ENCODE data around the gene CDH12.
"Not testable (repeated sequence)": the region's sequence is repeated elsewhere in the genome, so short reads cannot be mapped to it uniquely, and the experiment has no call there.

Gene CDH12

GRCh38 chr5:22852807-22853660 is at the start of gene CDH12:
TSS of gene CDH12 (minus strand) at chr5:22853344.
- no peaks in the 10 kb centered on the region for H3K27me3 ChIP-seq (ENCODE audit: control insufficient read depth in 1 of 2, insufficient read depth in 2 of 2, low read length in 2 of 2)
- no peak within 1 kb of the TSS for H3K27ac ChIP-seq (ENCODE audit: low read depth, low read length)
- no peaks in the 10 kb centered on the region for H3K36me3 ChIP-seq (ENCODE audit: insufficient read depth, low read length)
- H3K9ac ChIP-seq (ENCODE audit: low read length), result no peak within 1 kb of the TSS
- no peaks in the 10 kb centered on the region for H3K9me3 ChIP-seq (ENCODE audit: low read length)
- peak within 1 kb of the TSS; percentile 21 to 53 for H3K4me3 ChIP-seq (ENCODE audit: low read depth in 1 of 2, low read length in 2 of 2)
- H3K4me1 ChIP-seq (ENCODE audit: insufficient read depth, low read length), result no peaks in the 10 kb centered on the region

GRCh38 chr5:22901885-22902284 is 48.7 kb upstream of the CDH12 start:
- no peaks in the 10 kb centered on the region for H3K27me3 ChIP-seq (ENCODE audit: control insufficient read depth in 1 of 2, insufficient read depth in 2 of 2, low read length in 2 of 2)
- H3K36me3 ChIP-seq (ENCODE audit: insufficient read depth, low read length), result no peaks in the 10 kb centered on the region
- no peak overlapping the region for H3K4me3 ChIP-seq (ENCODE audit: low read depth in 1 of 2, low read length in 2 of 2)
- H3K4me1 ChIP-seq (ENCODE audit: insufficient read depth, low read length), result no peaks in the 10 kb centered on the region
- H3K27ac ChIP-seq (ENCODE audit: low read depth, low read length), result no peak overlapping the region
- H3K9ac ChIP-seq (ENCODE audit: low read length), result no peak overlapping the region
- no peaks in the 10 kb centered on the region for H3K9me3 ChIP-seq (ENCODE audit: low read length)

GRCh38 chr5:22900801-22901310 is 47.7 kb upstream of the CDH12 start:
- Histone ChIP-seq H3K9me3 (ENCODE audit: low read length) (no peaks in the 10 kb centered on the region), H3K4me3 (ENCODE audit: low read depth in 1 of 2, low read length in 2 of 2) (no peak overlapping the region), H3K36me3 (ENCODE audit: insufficient read depth, low read length) (no peaks in the 10 kb centered on the region), H3K9ac (ENCODE audit: low read length) (no peak overlapping the region), H3K4me1 (ENCODE audit: insufficient read depth, low read length) (no peaks in the 10 kb centered on the region), H3K27me3 (ENCODE audit: control insufficient read depth in 1 of 2, insufficient read depth in 2 of 2, low read length in 2 of 2) (no peaks in the 10 kb centered on the region), H3K27ac (ENCODE audit: low read depth, low read length) (no peak overlapping the region)

GRCh38 chr5:22899341-22899740 is 46.2 kb upstream of the CDH12 start:
- no peaks in the 10 kb centered on the region for H3K4me1 ChIP-seq (ENCODE audit: insufficient read depth, low read length)
- H3K27ac ChIP-seq (ENCODE audit: low read depth, low read length), result no peak overlapping the region
- H3K9me3 ChIP-seq (ENCODE audit: low read length), result no peaks in the 10 kb centered on the region
- no peak overlapping the region for H3K9ac ChIP-seq (ENCODE audit: low read length)
- H3K36me3 ChIP-seq (ENCODE audit: insufficient read depth, low read length), result no peaks in the 10 kb centered on the region
- H3K27me3 ChIP-seq (ENCODE audit: control insufficient read depth in 1 of 2, insufficient read depth in 2 of 2, low read length in 2 of 2), result no peaks in the 10 kb centered on the region
- no peak overlapping the region for H3K4me3 ChIP-seq (ENCODE audit: low read depth in 1 of 2, low read length in 2 of 2)

GRCh38 chr5:22896152-22896551 is 43.0 kb upstream of the CDH12 start:
- Histone ChIP-seq H3K4me3 (ENCODE audit: low read depth in 1 of 2, low read length in 2 of 2) (no peak overlapping the region), H3K9me3 (ENCODE audit: low read length) (no peaks in the 10 kb centered on the region), H3K27me3 (ENCODE audit: control insufficient read depth in 1 of 2, insufficient read depth in 2 of 2, low read length in 2 of 2) (no peaks in the 10 kb centered on the region), H3K4me1 (ENCODE audit: insufficient read depth, low read length) (no peaks in the 10 kb centered on the region), H3K27ac (ENCODE audit: low read depth, low read length) (no peak overlapping the region), H3K36me3 (ENCODE audit: insufficient read depth, low read length) (no peaks in the 10 kb centered on the region), H3K9ac (ENCODE audit: low read length) (no peak overlapping the region)

- no peak overlapping the region for H3K9ac ChIP-seq (ENCODE audit: low read length)
- no peak overlapping the region for H3K4me3 ChIP-seq (ENCODE audit: low read depth in 1 of 2, low read length in 2 of 2)
- H3K4me1 ChIP-seq (ENCODE audit: insufficient read depth, low read length), result no peaks in the 10 kb centered on the region
- H3K36me3 ChIP-seq (ENCODE audit: insufficient read depth, low read length), result no peaks in the 10 kb centered on the region
- H3K9me3 ChIP-seq (ENCODE audit: low read length), result no peaks in the 10 kb centered on the region
- no peaks in the 10 kb centered on the region for H3K27me3 ChIP-seq (ENCODE audit: control insufficient read depth in 1 of 2, insufficient read depth in 2 of 2, low read length in 2 of 2)
- H3K27ac ChIP-seq (ENCODE audit: low read depth, low read length), result no peak overlapping the region
Measured at GRCh38 chr5:22892441-22892840, 39.3 kb upstream of the CDH12 start.

- H3K27ac ChIP-seq (ENCODE audit: low read depth, low read length), result no peak overlapping the region
- no peaks in the 10 kb centered on the region for H3K27me3 ChIP-seq (ENCODE audit: control insufficient read depth in 1 of 2, insufficient read depth in 2 of 2, low read length in 2 of 2)
- H3K4me1 ChIP-seq (ENCODE audit: insufficient read depth, low read length), result no peaks in the 10 kb centered on the region
- no peak overlapping the region for H3K4me3 ChIP-seq (ENCODE audit: low read depth in 1 of 2, low read length in 2 of 2)
- H3K9ac ChIP-seq (ENCODE audit: low read length), result no peak overlapping the region
- H3K9me3 ChIP-seq (ENCODE audit: low read length), result no peaks in the 10 kb centered on the region
- H3K36me3 ChIP-seq (ENCODE audit: insufficient read depth, low read length), result no peaks in the 10 kb centered on the region
Measured at GRCh38 chr5:22889720-22890119, 36.6 kb upstream of the CDH12 start.

GRCh38 chr5:22887566-22887965 is 34.4 kb upstream of the CDH12 start:
- Histone ChIP-seq H3K36me3 (ENCODE audit: insufficient read depth, low read length) (no peaks in the 10 kb centered on the region), H3K9ac (ENCODE audit: low read length) (no peak overlapping the region), H3K9me3 (ENCODE audit: low read length) (no peaks in the 10 kb centered on the region), H3K27me3 (ENCODE audit: control insufficient read depth in 1 of 2, insufficient read depth in 2 of 2, low read length in 2 of 2) (no peaks in the 10 kb centered on the region), H3K27ac (ENCODE audit: low read depth, low read length) (no peak overlapping the region), H3K4me1 (ENCODE audit: insufficient read depth, low read length) (no peaks in the 10 kb centered on the region), H3K4me3 (ENCODE audit: low read depth in 1 of 2, low read length in 2 of 2) (no peak overlapping the region)

- not testable (repeated sequence) for H3K9me3 ChIP-seq (ENCODE audit: low read length); H3K27ac ChIP-seq (ENCODE audit: low read depth, low read length); H3K36me3 ChIP-seq (ENCODE audit: insufficient read depth, low read length); H3K4me3 ChIP-seq (ENCODE audit: low read depth in 1 of 2, low read length in 2 of 2); H3K4me1 ChIP-seq (ENCODE audit: insufficient read depth, low read length); H3K9ac ChIP-seq (ENCODE audit: low read length); H3K27me3 ChIP-seq (ENCODE audit: control insufficient read depth in 1 of 2, insufficient read depth in 2 of 2, low read length in 2 of 2)
Measured at GRCh38 chr5:22858911-22859310, 5.8 kb upstream of the CDH12 start.

- no peak overlapping the region for H3K9ac ChIP-seq (ENCODE audit: low read length)
- H3K9me3 ChIP-seq (ENCODE audit: low read length), result no peaks in the 10 kb centered on the region
- H3K27ac ChIP-seq (ENCODE audit: low read depth, low read length), result no peak overlapping the region
- H3K4me1 ChIP-seq (ENCODE audit: insufficient read depth, low read length), result no peaks in the 10 kb centered on the region
- H3K4me3 ChIP-seq (ENCODE audit: low read depth in 1 of 2, low read length in 2 of 2), result no peak overlapping the region
- H3K36me3 ChIP-seq (ENCODE audit: insufficient read depth, low read length), result no peaks in the 10 kb centered on the region
- H3K27me3 ChIP-seq (ENCODE audit: control insufficient read depth in 1 of 2, insufficient read depth in 2 of 2, low read length in 2 of 2), result no peaks in the 10 kb centered on the region
Measured at GRCh38 chr5:22855824-22856223, 2.7 kb upstream of the CDH12 start.

GRCh38 chr5:22850981-22851380 is 2.2 kb downstream of the CDH12 start:
- Histone ChIP-seq H3K4me3 (ENCODE audit: low read depth in 1 of 2, low read length in 2 of 2) (no peak overlapping the region), H3K27me3 (ENCODE audit: control insufficient read depth in 1 of 2, insufficient read depth in 2 of 2, low read length in 2 of 2) (no peaks in the 10 kb centered on the region), H3K36me3 (ENCODE audit: insufficient read depth, low read length) (no peaks in the 10 kb centered on the region), H3K9me3 (ENCODE audit: low read length) (no peaks in the 10 kb centered on the region), H3K4me1 (ENCODE audit: insufficient read depth, low read length) (no peaks in the 10 kb centered on the region), H3K27ac (ENCODE audit: low read depth, low read length) (no peak overlapping the region), H3K9ac (ENCODE audit: low read length) (no peak overlapping the region)

GRCh38 chr5:22846693-22847092 is 6.5 kb downstream of the CDH12 start:
- H3K9ac ChIP-seq (ENCODE audit: low read length), result no peak overlapping the region

More at GRCh38 chr5:22846693-22847092, 6.5 kb downstream of the CDH12 start:
- Histone ChIP-seq H3K9me3 (ENCODE audit: low read length) (no peaks in the 10 kb centered on the region), H3K27ac (ENCODE audit: low read depth, low read length) (no peak overlapping the region), H3K27me3 (ENCODE audit: control insufficient read depth in 1 of 2, insufficient read depth in 2 of 2, low read length in 2 of 2) (no peaks in the 10 kb centered on the region), H3K4me3 (ENCODE audit: low read depth in 1 of 2, low read length in 2 of 2) (no peak overlapping the region), H3K36me3 (ENCODE audit: insufficient read depth, low read length) (no peaks in the 10 kb centered on the region), H3K4me1 (ENCODE audit: insufficient read depth, low read length) (no peaks in the 10 kb centered on the region)
